K562 (cell line): ENCODE measurements around the gene PRELID2. TPM values are rescaled to one million over a fixed set of nuclear protein-coding genes. Genes with fewer than 3 reads are reported as not detected.

ENCODE experiments used
- DPF2 ChIP-seq: fragments of 450-650 bp; IDR thresholded peaks from 2 replicates; pipeline ENCODE4 v1.6.1; 2016
- FOXK1 ChIP-seq: sonication (generic); formaldehyde crosslinking; IDR thresholded peaks from 2 replicates; pipeline ENCODE4 v1.8.0; 2022; ENCODE audit warnings: missing genetic modification reagents, mild to moderate bottlenecking, borderline replicate concordance
- KAT7 ChIP-seq: sonication (generic); formaldehyde crosslinking; IDR thresholded peaks from 2 replicates; pipeline ENCODE4 v1.8.0; 2022; ENCODE audit warnings: missing genetic modification reagents, mild to moderate bottlenecking, borderline replicate concordance
- LEF1 ChIP-seq: fragments of 450-650 bp; IDR thresholded peaks from 2 replicates; pipeline ENCODE4 v1.6.1; 2016; ENCODE audit warnings: mild to moderate bottlenecking
- MAZ ChIP-seq, 2 experiments: fragments of 450-650 bp in 1 of 2; sonication (generic) in 1 of 2; formaldehyde crosslinking; IDR thresholded peaks in 1 of 2; conservative IDR thresholded peaks in 1 of 2; 2 replicates each; pipeline versions ENCODE4 v1.4.0 to v1.5.0; 2020; ENCODE audit warnings: mild to moderate bottlenecking in 1 of 2, missing genetic modification reagents in 1 of 2
- NFXL1 ChIP-seq: fragments of 450-650 bp; formaldehyde crosslinking; IDR thresholded peaks from 2 replicates; pipeline ENCODE4 v1.4.0; 2021; ENCODE audit warnings: mild to moderate bottlenecking
- SMARCA4 ChIP-seq: fragments of 450-650 bp; IDR thresholded peaks from 2 replicates; pipeline ENCODE4 v1.6.1; 2016
- TCF7L2 ChIP-seq: fragments of 150-350 bp; IDR thresholded peaks from 2 replicates; pipeline ENCODE4 v1.6.1; 2016; ENCODE audit warnings: low read depth, mild to moderate bottlenecking, low read length, moderate library complexity
- YY1 ChIP-seq, 3 experiments: IDR thresholded peaks; 2 replicates each; pipeline ENCODE4 v1.6.1; 2011; ENCODE audit warnings: low read length in 2 of 3, mild to moderate bottlenecking in 2 of 3, moderate library complexity in 2 of 3, borderline replicate concordance in 1 of 3, control low read depth in 1 of 3, low read depth in 1 of 3; ENCODE audit not compliant: insufficient read depth in 3 of 3, insufficient replicate concordance in 2 of 3, control insufficient read depth in 1 of 3, insufficient read length in 1 of 3; ENCODE audit errors: extremely low read depth in 1 of 3
- polyA plus RNA-seq, 8 experiments: library from polyadenylated mRNA; depleted of rRNA in 4 of 8; stranded (reverse) in 5 of 8; unstranded in 3 of 8; fragments of >200 nt; fragmentation: Nextera tagmentation in 2 of 8; fragmentation: Illumina TruSeq in 1 of 8; extraction: Ambion mirVana in 2 of 8; extraction: Trizol in 1 of 8; gene quantifications; 2 replicates each; pipeline versions ENCODE4 v1.2.1 to v1.2.3, GENCODE V29; 2011 to 2014; ENCODE audit warnings: inconsistent platforms in 1 of 8, missing spikeins in 1 of 8
- total RNA-seq, 7 experiments: library from RNA; depleted of rRNA in 6 of 7; stranded (reverse); fragments of >200 nt in 6 of 7; fragmentation: Illumina TruSeq in 2 of 7; extraction: Trizol in 2 of 7; gene quantifications; 2 replicates each; pipeline versions ENCODE4 v1.2.1 to v1.2.3, GENCODE V29; 2011 to 2021; ENCODE audit warnings: low replicate concordance in 1 of 7
- TF ChIP-seq, protein P1 (sequence below): fragments of 150-350 bp; IDR thresholded peaks from 2 replicates; pipeline ENCODE4 v1.6.1; 2014; ENCODE audit warnings: low read depth, mild to moderate bottlenecking, low read length, borderline replicate concordance
- TF ChIP-seq, protein P2 (sequence below), 2 experiments: fragments of 450-650 bp; formaldehyde crosslinking in 1 of 2; IDR thresholded peaks; 2 replicates each; pipeline versions ENCODE4 v1.4.0 to v1.6.1; 2014 to 2020; ENCODE audit warnings: mild to moderate bottlenecking in 2 of 2, borderline replicate concordance in 1 of 2, low read depth in 1 of 2

PRELID2 gene
- total and polyA plus RNA-seq, 9 of the 15 experiments (the other 6 are each of a cell fraction or from before 2014, with no cell fraction given): 6.4 to 68.2 (median 28.8) TPM

DNA sequence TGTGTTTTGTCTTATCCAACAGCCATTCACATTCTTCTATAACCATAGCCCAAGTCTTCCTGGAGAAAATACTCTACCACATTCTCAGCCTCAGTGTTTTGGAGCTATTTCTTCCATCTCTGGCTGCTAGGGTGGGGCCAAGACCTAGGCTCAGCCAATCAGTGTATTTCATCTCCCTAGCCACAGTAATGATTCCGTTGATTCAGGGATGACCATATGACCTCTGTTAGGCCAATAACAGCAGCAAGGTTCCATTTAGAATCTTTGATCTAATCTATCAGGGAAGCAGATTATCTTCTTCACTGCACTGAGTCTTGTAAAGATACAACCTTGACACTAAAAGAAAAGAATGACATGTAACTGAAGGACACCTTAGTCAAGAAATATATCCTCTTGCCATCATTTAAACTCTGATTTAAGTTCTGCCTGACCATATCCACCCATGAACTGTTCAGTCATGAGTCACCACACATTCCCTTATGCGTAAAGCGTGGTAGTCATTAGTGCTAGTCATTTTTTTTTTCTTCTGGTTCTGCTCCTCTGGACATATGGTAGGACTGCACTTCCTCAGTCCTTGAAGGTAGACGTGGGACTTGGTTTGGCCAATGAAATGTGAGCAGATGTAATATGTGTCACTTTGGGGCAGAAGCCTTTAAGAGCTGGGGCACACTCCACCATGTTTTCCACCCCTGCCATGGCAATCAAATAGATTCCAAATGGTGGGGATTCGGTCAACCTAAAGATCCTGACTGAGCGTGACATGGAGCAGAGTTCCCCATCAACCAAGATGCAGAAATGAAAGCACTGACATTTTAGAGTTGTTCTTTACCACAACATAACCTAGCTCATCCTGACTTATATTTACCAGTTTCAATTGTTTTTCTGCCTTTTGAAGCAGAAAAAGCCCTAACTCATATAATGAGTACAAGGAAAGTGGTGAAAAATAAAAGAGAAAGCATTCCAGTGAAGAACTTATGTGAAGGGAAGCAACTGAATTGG lies 12.7 kb upstream of the PRELID2 start (continued):
- TF ChIP-seq, protein P1, sequence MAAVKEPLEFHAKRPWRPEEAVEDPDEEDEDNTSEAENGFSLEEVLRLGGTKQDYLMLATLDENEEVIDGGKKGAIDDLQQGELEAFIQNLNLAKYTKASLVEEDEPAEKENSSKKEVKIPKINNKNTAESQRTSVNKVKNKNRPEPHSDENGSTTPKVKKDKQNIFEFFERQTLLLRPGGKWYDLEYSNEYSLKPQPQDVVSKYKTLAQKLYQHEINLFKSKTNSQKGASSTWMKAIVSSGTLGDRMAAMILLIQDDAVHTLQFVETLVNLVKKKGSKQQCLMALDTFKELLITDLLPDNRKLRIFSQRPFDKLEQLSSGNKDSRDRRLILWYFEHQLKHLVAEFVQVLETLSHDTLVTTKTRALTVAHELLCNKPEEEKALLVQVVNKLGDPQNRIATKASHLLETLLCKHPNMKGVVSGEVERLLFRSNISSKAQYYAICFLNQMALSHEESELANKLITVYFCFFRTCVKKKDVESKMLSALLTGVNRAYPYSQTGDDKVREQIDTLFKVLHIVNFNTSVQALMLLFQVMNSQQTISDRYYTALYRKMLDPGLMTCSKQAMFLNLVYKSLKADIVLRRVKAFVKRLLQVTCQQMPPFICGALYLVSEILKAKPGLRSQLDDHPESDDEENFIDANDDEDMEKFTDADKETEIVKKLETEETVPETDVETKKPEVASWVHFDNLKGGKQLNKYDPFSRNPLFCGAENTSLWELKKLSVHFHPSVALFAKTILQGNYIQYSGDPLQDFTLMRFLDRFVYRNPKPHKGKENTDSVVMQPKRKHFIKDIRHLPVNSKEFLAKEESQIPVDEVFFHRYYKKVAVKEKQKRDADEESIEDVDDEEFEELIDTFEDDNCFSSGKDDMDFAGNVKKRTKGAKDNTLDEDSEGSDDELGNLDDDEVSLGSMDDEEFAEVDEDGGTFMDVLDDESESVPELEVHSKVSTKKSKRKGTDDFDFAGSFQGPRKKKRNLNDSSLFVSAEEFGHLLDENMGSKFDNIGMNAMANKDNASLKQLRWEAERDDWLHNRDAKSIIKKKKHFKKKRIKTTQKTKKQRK: no peak
- TF ChIP-seq YY1 (IDR thresholded peaks at IDR 0.05; ENCODE audit: borderline replicate concordance in 1 of 3, control insufficient read depth in 1 of 3, extremely low read depth in 1 of 3, insufficient read depth in 3 of 3, insufficient read length in 1 of 3, insufficient replicate concordance in 2 of 3, low read depth in 1 of 3, low read length in 2 of 3) (peak in 1 of 3 experiments; percentile 43), NFXL1 (CRISPR knock-in tag) (no peak), FOXK1 (CRISPR knock-in tag) (no peak), SMARCA4 (peak; percentile 24; the same call in 1 of the 2 replicates), KAT7 (no peak), TCF7L2 (no peak), LEF1 (no peak), MAZ (CRISPR knock-in tag; conservative IDR thresholded peaks at IDR 0.05 in 1 of 2, IDR thresholded peaks at IDR 0.05 in 1 of 2) (no peak), DPF2 (peak; percentile 54; the same call in 1 of the 2 replicates)
- TF ChIP-seq, protein P2, sequence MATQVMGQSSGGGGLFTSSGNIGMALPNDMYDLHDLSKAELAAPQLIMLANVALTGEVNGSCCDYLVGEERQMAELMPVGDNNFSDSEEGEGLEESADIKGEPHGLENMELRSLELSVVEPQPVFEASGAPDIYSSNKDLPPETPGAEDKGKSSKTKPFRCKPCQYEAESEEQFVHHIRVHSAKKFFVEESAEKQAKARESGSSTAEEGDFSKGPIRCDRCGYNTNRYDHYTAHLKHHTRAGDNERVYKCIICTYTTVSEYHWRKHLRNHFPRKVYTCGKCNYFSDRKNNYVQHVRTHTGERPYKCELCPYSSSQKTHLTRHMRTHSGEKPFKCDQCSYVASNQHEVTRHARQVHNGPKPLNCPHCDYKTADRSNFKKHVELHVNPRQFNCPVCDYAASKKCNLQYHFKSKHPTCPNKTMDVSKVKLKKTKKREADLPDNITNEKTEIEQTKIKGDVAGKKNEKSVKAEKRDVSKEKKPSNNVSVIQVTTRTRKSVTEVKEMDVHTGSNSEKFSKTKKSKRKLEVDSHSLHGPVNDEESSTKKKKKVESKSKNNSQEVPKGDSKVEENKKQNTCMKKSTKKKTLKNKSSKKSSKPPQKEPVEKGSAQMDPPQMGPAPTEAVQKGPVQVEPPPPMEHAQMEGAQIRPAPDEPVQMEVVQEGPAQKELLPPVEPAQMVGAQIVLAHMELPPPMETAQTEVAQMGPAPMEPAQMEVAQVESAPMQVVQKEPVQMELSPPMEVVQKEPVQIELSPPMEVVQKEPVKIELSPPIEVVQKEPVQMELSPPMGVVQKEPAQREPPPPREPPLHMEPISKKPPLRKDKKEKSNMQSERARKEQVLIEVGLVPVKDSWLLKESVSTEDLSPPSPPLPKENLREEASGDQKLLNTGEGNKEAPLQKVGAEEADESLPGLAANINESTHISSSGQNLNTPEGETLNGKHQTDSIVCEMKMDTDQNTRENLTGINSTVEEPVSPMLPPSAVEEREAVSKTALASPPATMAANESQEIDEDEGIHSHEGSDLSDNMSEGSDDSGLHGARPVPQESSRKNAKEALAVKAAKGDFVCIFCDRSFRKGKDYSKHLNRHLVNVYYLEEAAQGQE (IDR thresholded peaks at IDR 0.05; ENCODE audit: borderline replicate concordance): no peak
- TF ChIP-seq, protein P2 (CRISPR knock-in tag; IDR thresholded peaks at IDR 0.05; ENCODE audit: low read depth): no peak
